HG02623 (cell line): Measurements from ENCODE around the gene ITPKC.
A peak's percentile ranks its signal among the peaks of the same experiment; 100 is the strongest.

Experiments used
- ATAC-seq: cut with Tn5 transposase; IDR thresholded peaks from one replicate; pipeline ENCODE4 v1.9.1; 2021; ENCODE audit warnings: moderate library complexity; ENCODE audit not compliant: unreplicated experiment

ITPKC gene

GRCh38 chr19:40739030-40739839 is 22.3 kb downstream of the ITPKC start:
- ATAC-seq: no peak

GRCh38 chr19:40739871-40740703 is 23.2 kb downstream of the ITPKC start:
- ATAC-seq: no peak

DNA sequence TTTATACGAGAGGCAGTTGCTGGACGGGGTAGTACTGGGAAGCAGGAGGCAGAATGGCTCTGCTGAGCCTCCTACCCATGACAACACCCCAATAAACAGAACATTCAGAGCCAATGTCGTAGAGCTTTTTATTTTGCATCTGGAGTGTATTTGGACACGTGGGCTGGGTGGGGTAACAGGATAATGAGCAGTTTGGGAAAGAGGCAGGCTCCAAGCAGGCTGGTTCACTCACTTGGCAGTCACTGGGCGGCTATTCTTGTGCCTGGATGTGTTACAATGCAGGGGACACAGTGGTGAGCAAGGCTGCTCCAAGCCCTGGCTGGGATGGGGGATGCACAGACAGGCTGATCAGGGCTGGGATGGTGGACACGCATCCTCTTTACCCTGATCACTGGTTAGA is 23.8 kb downstream of the ITPKC start:
- ATAC-seq: no peak

DNA sequence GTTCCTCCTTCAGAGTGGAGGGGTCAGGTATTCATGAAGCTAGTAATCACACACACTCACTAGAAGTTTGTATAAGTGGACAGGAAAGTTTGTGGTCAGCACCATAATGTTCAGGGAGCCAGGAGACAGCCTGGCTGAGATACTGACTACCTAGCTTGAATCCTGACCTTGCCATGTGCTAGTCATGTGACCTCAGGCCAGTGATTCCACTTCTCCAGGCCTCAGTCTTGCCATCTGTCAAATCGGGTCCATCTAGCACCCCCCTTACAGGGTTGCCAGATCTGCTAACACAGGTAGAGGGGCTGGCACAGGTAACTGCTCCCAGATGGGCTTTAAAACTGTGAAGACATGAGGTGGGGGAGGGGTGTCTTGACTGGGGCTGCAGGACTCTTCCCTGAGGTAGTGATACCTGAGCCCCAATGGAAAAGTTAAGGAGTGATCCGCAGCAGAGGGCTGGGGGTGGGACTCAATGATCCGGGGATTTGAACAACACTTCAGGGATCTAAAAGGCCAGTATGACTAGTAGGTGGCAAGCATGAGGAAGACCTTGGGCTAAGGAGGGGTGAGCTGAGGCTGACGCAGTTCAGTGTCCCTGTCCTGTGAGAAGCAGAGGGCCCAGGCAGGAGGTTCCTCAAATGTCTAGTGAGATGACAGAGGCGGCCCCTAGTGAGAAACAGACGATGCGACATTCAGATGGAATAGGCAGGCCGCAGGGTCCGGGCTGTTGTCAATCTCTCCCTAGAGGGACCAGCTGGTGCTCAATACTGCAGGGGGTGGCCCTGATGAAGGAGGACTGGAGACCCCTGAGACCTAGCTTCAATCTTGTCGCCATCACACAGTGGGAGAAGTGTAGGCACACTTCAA is 24.8 kb downstream of the ITPKC start:
- no peak for ATAC-seq

DNA sequence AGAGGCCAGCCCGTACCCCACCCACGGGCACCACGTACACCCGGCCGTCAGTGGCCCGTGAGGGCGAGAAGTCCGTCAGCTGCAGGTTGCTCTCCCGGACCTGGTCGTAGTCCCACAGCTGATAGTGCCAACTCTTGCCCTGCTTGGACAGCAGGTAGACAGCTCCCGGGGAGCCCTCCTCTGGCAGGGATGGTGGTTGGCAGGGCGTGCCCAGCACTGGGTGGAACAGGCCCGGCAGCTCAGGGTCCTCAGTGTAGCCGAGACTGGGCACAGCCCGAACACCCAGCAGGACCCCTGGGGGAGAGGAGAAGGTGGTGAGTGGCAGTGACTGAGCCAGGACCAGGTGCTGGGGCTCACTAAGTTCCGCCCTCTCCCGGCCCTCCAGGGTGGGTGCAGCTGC is 25.6 kb downstream of the ITPKC start:
- no peak for ATAC-seq

GRCh38 chr19:40742886-40743285 is 26.0 kb downstream of the ITPKC start:
- ATAC-seq: no peak

GRCh38 chr19:40743926-40744325 is 27.0 kb downstream of the ITPKC start:
- ATAC-seq: no peak

DNA sequence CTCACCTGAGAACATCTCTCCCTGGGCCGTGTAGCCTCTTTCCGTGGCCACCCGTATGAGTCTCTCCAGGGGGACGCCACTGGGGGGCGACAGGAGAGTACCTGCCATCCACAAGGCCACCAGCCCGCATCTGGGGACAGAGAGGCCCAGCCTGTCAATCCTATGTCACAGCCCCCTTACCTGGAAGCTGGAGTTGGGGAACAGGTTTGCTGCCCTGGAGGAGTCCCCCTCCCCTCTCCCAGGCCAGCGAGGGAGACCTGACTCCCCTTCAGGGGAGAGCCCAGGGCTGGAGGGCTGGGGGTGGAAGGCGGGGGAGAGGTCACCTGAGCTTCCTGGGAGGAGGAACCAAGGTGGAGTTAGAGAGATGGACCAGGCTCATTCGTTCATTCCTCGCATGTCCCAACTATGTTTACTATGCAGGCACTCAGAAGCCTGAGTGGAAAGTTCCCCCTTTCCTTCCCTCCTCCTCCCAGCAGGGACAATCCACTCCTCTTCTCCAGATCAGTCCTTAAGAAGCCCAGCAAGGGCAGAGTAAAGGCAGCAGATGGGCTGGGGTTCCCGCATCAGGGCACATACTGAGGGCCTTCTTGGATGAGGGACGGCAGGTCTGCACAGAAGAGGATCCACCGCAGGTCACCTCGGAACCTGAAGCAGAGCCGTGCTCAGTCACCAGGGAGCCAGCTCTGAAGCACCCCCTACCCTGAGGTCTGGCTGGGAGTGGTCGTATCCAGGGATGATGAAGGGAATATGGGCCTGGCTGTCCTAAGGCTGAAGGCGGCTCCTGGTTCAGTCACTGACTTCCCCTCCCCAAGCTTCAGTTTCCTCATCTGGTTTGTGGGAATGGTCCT is 27.9 kb downstream of the ITPKC start:
- no peak for ATAC-seq

DNA sequence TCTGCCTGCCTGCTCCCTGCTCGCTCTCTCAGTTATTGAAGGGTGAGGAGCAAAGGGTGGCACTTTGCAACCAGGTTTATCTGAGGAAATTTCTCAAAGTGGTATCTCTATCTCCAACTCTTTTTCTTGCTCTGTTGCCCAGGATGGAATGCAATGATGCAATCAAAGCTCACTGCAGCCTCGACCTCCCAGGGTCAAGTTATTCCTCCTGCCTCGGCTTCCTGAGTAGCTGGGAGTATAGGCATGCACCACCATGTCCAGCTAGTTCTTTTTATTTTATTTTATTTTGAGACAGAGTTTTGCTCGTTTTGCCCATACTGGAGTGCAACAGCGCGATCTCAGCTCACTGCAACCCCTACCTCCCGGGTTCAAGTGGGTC is 28.5 kb downstream of the ITPKC start:
- ATAC-seq: no peak

GRCh38 chr19:40747536-40747935 is 30.6 kb downstream of the ITPKC start:
- ATAC-seq: no peak

GRCh38 chr19:40750058-40750873 is 33.4 kb downstream of the ITPKC start, which contains the start of gene ACTMAP:
TSS of gene ACTMAP (minus strand) at chr19:40750477. CDS start at chr19:40749803, 674 bp downstream.
- peak; percentile 81 for ATAC-seq

- peak; percentile 50 for ATAC-seq
Measured at GRCh38 chr19:40750874-40751537, 34.1 kb downstream of the ITPKC start, which contains the start of gene SNRPA. TSS of gene SNRPA (plus strand) at chr19:40751203. CDS start at chr19:40751409, 206 bp downstream.

GRCh38 chr19:40752257-40752781 is 35.4 kb downstream of the ITPKC start:
- no peak for ATAC-seq

DNA sequence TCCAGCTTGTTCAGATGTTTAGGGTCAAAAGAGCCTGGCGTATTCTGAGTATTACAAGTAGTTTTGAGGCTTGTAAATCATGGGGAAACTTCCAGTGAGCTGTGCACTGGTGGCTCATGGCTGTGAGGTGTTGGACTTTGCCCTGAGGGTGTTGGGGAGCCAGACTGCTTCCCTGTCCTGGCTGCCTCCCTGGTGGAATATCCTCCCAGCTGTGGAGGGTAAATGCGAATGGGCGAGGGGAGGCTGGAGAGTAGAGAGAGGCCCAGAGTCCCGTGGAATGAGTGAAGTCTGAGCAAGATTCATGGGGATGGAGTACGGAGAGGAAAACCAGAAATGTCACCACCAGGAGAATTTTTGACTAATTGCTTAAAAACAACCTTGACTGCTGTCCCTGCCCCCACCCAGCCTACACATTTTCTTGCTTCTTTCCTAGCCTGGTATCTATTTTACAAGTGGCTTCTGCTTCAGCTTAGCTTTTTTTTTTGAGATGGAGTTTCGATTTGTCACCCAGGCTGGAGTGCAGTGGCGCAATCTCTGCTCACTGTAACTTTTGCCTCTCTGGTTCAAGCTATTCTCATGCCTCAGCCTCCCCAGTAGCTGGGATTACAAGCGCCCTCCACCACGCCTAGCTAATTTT is 37.8 kb downstream of the ITPKC start:
- no peak for ATAC-seq

- ATAC-seq: no peak
Measured at GRCh38 chr19:40755248-40755624, 38.3 kb downstream of the ITPKC start.

DNA sequence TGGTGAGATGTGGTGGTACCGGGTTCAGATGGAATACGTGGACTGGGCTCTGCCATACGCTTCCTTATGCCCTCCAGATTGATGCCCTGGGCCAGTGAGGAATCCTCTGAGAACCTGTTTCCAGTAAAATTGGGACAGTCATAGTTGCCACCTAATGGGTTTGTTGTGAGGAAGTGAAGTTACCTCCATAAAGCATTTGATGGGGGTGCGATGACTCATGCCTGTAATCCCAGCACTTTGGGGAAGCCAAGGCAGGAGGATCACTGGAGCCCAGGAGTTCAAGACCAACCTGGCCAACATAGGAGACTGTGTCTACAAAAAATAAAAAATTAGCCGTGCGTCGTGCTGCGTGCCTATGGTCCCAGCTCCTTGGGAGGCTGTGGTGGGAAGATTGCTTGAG is 38.9 kb downstream of the ITPKC start:
- ATAC-seq: no peak

DNA sequence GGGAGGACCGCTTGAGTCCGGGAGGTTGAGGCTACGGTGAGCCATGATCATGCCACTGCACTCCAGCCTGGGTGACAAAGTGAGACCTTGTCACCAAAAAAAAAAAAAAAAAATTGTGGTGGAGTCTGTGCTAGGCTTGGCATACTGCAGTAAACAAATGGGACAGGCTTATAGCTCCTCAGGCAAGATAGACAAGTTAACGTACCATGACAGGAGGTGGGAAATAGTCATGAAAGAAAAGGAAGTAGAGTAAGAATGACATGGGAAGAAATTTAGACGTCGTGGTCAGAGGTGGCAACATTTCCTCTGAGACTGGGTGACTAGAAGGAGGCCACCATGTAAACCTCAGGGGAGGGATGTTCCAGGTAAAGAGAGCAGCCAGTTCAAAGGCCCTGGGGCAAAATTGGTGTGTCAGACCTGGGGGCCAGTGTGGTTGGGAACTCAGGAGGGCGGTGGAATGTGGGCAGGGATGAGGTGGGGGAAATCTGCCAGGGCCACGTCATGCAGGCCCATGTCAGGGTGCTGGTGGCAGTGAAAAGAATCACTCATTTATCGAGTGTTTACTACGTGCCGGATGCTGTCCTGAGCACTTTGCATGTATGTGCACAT is 39.7 kb downstream of the ITPKC start:
- ATAC-seq: no peak

GRCh38 chr19:40758491-40758890 is 41.6 kb downstream of the ITPKC start:
- ATAC-seq: no peak
